ENCODE data around the gene CYB5B.

The CYB5B gene, protein sequence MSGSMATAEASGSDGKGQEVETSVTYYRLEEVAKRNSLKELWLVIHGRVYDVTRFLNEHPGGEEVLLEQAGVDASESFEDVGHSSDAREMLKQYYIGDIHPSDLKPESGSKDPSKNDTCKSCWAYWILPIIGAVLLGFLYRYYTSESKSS

DNA sequence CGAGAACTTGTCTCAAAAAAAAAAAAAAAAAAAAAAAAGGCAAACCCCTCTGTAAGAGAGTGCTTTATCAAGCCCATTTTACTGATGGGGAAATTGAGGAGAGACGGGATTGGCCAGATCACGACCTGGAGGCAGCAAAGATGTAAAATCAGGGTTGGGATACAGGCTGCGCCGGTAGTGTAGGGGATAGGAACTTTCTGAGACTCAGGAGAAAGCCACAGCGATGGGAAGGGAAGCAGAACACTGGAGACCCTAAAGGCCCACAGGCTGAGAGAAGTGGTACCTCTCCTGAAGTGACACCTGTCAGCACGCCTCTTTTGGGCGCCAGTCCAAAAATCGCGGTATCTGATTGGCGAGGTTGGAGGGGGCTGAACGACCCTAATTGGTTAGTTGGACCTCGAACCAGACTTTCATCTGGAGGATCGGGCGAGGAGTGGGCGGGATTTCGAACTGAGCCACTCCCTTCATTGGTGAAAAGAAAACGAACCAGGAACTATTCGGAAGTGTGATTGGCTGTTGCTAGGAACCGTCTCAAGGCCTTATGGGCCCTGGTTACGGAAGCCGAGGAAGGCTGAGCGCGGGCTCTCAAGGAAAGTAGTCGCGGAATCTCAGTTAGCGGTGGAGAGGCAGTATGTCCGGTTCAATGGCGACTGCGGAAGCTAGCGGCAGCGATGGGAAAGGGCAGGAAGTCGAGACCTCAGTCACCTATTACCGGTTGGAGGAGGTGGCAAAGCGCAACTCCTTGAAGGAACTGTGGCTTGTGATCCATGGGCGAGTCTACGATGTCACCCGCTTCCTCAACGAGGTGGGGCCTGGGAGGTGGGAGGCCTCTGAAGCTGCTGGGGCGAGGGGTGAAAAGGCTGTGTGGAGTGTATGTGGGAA lies at the start of gene CYB5B:
TSS of gene CYB5B (plus strand) at position 567 of the 882 bp plus-strand sequence. CDS start at position 632, 65 bp downstream.
- DNase-seq (ENCODE audit: low read depth, low spot score) = peak; percentile 99

DNA sequence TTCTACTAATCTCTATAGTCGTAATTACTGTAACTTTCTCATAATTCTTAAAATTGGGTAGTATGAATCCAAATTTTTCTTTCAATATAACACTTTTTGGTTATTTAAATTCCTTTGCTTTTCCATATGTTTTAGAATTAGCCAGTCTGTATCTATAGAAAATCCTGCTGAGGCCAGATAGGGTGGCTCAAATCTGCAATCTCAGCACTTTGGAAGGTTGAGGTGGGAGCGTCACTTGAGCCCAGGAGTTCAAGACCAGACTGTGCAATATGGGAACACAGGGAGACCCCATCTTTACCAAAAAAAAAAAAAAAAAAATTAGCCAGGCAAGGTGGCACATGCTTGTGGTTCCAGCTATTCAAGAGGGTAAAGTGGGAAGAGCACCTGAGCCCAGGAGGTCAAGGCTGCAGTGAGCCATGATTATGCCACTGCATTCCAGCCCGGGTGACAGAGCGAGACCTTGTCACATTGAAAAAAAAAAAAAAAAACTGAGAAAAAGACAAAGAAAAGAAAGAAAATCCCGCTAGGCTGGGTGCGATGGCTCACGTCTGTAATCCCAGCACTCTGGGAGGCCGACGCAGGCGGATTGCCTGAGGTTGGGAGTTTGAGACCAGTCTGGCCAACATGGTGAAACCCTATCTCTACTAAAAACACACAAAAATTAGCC lies 47.9 kb upstream of the CYB5B start:
- DNase-seq (ENCODE audit: low read depth, low spot score) = no peak

DNA sequence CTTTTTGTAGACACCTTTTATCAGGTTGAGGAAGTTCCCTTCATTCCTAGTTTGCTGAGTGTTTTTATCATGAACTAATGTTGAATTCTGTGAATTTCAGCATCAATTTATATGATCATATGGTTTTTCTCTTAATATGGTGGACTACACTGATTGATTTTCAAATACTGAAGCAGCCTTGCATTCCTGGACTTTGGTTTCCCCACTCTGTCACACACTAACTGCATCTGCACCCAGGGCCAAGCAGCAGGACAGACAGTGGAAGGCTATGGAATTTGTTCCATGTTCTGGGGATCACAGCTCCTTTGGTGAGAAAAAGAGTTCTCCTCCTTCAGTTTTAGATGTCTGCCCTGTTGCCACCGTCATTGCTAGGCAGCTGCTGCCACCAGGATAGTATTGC lies 46.4 kb upstream of the CYB5B start:
- DNase-seq (ENCODE audit: low read depth, low spot score) = no peak

DNA sequence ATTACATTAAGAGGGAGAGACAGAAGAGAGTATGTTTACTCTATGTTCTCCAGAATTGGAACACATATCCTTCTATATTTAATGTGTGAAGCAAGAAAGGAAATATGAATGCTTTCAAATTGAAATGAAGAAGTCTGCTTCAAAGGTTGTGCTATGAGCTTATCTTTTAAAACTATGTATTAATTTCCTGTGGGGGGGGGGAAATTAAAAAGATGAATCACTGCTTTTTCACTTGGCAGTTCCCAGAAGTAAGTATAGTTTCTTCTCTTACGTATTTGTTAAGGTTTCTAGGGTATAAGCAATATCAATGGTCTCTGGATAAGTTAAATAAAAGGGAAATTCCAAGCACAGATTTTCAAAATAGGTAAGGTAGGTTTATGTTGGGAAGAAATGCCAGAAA lies 45.7 kb upstream of the CYB5B start:
- no peak for DNase-seq (ENCODE audit: low read depth, low spot score)

DNA sequence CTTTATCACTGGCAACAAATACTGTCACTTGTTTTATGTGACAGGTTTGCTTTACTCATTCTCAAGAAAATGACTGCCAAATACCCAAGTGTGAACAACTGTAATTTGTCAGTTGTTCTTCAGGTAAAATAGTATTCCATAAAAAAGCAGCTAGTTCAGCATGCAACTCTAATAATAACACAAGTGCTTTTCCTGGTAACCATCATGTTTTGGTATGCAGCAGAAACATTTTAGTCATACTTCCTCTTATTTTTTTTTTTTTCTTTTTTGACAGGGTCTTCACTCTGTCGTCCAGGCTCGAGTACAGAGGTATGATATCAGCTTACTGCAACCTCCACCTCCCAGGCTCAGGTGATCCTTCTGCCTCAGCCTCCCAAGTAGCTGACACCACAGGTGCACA lies 43.2 kb upstream of the CYB5B start:
- DNase-seq (ENCODE audit: low read depth, low spot score) = no peak

DNA sequence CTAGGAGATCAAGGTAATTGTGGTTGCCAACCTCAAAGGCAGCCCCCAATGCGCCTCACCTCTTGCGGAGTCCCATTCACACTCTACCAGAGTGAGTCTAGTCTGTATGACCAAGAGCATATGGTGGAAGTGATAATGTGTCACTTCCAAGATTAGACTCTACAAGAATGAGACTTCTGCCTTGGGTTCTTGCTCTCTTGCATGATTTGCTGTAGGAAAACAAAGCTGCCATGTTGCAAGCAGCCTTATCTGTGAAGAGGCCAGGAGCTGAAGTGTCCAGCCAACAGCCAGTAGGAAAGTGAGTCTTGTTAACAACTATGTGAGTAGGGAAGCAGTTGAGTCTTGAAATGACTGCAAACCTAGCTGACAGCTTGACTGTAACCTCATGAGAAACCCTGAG lies 42.0 kb upstream of the CYB5B start:
- DNase-seq (ENCODE audit: low read depth, low spot score) = no peak

DNA sequence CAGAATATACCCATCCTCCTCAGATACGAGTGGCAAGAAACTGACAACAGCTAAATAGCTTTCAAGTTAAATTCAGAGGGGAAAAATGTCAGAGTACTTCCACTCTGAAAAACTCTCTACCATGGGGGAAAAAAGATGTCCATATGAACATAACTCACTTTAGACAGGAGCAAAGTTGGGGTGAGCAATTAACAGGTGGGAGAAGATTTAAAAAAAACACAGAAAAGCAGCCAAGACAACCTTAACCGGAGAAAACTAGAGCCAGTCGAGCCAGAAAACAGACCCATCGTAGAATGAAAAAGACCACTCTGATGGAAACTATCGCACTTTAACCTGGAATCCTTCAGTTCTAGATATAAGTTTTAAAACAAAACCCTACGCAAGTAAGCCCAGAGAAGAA lies 39.4 kb upstream of the CYB5B start:
- DNase-seq (ENCODE audit: low read depth, low spot score) = no peak

DNA sequence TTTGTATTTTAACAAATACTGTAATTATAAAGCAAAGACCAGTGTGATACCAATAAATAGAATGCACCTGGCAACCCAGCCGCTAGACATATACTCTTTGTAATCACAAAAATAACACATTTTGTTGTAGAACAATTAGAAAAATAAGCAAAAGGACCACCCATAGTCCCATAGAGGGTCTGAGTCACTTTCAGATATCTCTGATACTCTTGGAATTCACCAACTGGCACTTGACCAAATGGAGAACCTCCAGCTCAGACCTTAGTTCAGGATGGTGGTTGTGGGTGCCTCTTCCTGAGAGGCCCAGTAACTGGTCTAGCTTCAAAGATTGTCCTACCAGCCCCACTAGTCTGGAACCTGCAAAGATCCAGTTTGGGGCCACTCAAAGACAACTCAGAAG lies 37.8 kb upstream of the CYB5B start:
- no peak for DNase-seq (ENCODE audit: low read depth, low spot score)

DNA sequence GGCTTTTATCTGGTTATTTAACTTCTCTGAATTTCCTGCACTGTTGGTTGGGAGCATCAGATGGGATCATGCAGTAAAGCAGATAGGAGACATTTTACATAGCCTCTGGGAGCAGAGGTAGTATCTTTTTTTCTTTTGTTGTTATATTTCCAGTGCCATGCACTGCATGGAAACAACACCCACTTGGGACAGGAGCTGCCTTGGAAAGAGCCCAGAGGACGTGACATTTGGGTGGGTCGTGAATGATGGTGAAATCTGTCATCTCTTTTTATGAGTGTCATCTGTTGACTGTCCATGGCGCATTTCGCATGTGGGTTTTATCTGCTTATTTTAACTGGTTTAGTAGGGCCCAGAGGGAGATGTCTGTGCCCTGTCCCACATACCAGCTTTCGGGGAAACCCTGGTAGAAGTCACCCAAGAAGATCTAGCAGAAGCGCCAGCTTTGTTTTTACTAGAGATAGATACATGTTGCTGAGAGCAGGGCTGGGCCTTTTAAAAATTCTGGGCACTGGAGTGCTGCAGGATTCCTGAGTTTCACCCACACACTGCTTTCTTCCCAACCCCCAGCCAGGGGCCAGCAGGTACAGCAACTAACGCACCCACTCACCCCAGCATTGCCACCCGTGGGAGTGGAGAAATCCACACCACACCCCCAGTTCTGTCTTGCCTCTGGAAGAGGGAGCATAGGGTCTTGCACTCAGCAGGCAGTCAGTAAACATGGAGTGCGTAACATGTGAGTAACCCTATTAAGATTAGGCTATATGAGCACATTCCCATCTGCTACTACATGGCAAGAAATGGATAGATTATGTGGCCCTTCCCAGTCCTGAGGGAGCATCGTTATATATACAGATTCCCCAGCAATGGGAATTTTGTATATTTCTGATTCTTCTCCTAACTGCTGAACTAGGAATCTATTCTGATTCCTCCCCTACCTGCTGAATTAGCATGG lies 30.2 kb upstream of the CYB5B start:
- DNase-seq (ENCODE audit: low read depth, low spot score) = no peak

DNA sequence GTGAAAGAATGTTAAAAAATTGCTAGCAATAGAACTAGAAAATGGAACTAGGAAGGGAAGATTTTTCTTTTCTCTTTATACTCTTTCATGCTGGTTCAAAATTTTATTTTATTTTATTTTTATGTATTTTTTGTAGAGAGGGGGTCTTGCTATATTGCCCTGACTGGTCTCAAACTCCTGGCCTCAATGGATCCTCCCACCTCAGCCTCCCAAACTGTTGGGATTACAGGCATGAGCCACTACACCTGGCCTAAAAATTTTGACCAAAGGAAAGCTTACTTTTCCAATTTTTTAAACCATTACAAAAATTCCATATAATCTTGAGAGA lies 28.6 kb upstream of the CYB5B start:
- no peak for DNase-seq (ENCODE audit: low read depth, low spot score)

DNA sequence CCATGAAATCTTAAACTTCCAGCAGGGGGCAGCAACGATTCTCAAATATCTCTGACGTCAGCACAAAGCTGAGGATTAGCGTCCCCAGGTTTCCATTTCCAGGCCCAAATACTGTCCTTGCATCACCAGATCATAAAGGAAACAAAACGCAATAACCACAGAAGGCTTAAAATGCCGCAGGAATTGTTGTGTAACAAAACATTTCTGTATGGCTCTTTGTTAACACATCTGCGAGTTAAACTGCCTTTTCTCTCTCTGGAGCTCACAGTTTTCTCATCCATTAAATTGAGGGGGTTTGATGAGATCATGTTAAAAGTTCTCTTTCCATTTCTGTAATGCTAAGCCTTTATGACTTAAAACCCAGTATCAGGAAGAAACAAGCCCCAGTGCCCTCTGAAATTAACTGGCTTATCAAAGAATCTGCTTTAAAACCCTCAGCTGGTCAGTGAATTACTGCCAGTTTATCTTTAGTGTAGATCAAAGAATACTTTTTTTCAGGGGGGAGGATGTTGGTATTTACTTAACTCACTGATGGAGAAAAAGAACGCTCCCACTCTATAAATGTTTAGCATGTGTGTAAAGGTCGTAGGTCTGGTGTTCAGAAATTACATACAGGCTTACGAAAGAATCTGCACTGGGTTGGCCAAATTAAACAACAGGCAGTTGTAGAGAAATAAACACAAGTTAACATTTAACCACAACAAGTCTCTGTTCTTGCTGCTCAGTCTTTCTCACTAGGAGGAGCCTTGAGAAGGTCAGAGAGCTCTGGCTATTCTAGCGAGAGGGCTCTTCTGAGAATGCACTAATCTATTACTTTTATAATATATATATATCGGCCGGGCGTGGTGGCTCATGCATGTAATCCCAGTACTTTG lies 28.0 kb upstream of the CYB5B start:
- no peak for DNase-seq (ENCODE audit: low read depth, low spot score)

DNA sequence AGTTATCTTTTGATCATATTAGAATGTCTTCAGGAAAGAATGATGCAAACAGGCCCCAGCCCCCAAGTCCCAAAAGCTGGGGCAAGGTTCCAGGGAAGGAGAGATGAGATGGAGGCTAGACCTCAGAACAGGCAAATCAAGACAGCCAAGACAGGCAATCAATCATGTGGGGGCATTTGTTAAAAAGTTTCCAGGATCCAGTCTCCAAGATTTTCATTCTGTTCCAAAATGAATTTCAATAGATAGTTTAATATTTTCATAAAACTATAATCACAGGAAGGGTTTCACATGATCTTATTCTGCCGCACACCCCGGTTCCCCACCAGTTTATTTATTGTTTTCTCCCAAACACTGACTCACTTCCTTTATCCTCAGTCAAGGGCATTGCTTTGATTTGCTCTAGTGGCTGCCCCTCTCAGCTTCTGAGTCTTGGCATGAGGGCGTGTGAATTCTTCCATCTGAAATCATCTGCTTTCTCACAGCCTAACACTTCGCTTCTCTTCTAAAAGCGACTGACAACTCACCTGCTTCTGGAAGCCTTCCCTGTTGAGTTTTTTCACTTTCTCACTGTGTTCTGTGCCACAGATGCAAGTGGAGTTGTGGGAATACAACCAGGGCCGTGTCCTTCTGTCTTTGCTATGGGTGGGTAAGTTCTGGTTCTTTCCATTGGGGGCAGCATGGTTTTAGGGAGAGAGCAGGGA lies 26.4 kb upstream of the CYB5B start:
- peak; percentile 60 for DNase-seq (ENCODE audit: low read depth, low spot score)

DNA sequence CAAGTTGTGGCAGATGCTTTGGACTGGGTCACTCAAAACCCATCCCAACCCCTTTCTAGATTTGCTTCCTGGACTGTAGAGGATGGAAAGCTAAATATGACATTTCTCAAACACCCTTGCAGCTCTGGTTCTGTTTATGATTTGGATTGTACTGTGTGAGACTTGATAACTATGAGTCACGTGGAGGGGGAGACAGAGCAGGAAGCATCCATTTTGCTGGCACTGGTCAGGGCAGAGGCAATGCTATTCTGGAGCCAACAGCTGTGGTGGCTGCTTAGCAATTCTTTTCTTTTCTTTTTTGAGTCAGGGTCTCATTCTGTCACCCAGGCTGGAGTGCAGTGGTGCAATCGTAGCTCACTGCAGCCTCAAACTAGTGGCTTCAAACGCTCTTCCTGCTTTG lies 25.1 kb upstream of the CYB5B start:
- DNase-seq (ENCODE audit: low read depth, low spot score) = no peak

DNA sequence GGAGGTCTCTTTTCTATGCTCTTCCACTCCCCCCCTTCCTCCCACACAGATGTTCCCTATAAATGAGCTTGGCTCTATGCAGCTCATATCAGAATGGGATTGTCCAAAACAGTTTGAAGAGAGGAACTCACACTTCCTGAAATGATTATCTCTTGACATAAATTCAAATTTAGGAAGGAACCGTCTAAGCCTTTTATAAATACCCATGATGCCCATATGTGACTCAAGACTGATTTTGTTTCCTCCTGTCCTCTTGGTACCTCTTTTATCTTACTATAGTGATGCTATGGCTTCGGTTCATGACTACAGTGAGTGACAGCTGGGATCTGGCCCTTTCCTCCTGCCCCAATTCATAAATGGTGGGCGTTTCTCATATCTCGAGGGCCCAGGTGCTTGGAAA lies 22.0 kb upstream of the CYB5B start:
- DNase-seq (ENCODE audit: low read depth, low spot score) = no peak

DNA sequence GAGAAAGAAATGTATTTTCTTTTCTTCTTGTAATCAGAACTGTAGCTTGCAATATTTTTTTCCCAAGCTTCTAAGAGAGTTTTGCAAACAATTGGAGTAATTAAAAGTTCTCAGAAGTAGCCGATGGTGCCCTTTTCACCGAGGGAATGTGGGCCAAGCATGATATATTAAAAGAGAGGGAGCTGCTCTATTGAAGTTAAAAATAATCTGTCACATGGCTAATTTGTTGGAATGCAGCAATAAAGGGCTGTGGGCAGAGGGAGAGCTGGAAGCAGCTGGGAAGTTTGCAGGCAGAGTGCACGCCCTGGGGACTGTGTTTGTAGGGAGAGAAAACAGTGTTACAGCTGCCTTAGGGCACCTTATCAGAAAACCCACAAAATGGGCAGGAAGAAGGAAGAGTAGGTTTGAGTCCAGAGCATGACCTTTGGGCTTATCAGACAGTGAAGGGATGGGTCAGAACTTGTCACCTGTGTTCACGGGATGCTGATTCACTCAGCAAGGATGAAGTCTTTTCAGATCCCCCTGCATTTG lies 20.1 kb upstream of the CYB5B start:
- no peak for DNase-seq (ENCODE audit: low read depth, low spot score)

DNA sequence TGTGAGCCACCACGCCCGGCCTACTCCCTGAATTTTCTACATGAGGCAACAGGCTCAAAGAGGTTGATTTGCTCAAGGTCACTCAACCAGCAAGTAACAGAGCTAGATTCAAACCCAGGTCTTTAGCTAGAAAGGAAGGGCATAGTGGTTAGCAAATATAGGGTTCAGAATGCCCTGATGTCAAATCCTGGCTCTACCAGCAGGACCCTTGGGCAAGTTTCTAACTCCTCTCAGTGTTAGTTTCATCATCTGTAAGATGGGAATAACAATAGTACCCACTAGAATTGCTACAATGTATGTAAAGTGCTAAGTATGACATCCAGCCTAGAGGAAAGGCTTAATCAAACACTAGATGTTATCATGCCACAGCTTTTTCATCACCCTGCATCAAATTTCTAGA lies 19.1 kb upstream of the CYB5B start:
- no peak for DNase-seq (ENCODE audit: low read depth, low spot score)

DNA sequence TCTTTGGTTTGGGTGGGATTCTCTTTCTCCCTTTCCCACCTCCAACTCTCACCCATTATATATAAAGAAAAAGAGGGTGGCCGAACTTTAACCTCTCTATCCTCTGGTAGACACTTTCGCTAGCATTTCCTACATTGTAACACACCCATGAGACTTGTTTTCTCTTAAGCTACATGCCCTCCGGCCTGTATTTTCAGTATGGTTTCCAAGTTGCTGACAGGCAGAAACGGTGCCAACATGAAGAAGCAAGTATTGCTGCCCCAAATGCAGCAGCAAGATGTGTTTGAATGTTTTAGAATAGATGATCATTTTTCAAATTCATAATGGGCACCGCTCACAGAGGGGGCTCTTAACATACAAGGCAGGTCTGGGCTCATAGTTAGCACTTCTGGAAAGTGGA lies 18.7 kb upstream of the CYB5B start:
- DNase-seq (ENCODE audit: low read depth, low spot score) = no peak

DNA sequence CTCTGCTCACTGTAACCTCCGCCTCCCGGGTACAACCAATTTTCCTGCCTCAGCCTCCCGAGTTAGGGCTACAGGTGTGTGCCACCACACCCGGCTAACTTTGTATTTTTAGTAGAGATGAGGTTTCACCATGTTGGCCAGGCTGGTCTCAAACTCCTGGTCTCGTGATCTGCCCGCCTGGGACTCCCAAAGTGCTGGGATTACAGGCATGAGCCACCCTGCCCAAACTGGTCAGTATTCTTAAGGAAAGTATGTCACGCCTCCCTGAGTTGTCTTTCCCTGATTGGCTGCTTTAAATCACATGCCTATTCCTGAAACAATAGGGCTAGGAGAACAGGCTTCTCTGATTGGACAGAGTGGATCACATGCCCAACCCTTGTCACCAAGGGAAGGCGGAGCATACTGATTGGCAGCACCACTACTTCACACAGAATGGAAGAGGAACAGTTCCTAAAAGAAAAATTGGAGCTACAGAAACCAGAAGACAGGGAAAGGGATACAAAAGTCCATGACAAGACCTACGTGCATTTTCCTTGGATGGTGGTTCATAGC lies 17.6 kb upstream of the CYB5B start:
- no peak for DNase-seq (ENCODE audit: low read depth, low spot score)

DNA sequence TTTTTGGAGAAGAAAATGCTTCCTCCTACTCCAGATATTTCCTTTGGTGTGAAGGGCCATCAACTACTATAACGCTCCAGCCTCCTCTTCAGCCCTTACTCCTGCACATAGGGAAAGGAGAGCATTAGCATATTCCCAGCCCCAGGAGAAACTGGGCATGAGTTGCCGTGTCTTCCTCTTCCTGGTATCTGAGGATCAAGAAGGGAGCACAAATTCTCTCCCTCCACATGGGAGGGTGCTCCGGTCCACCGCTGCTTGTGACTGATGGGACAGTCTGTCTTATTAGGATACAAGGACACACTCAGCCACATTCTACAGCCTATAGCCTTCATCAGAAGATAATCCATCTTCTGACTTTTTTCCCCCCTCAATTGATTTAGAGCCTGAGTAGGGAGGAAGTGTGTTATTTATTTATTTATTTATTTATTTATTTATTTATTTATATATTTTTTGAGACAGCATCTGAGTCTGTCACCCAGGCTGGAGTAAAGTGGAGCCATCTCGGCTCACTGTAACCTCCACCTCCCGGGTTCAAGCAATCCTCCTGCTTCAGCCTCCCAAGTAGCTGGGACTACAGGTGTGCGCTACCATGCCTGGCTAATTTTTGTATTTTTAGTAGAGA lies 16.6 kb upstream of the CYB5B start:
- DNase-seq (ENCODE audit: low read depth, low spot score) = no peak
